Measurements from ENCODE around the gene PKD1L1. TPM values are rescaled to one million over a fixed set of nuclear protein-coding genes. Genes with fewer than 3 reads are reported as not detected.
"Not testable (repeated sequence)": the region's sequence is repeated elsewhere in the genome, so short reads cannot be mapped to it uniquely, and the experiment has no call there.

The PKD1L1 gene
- total RNA-seq, 1 experiment from 2014 or later: 0.17 TPM

GRCh38 chr7:47937711-47938573 is 10.3 kb downstream of the PKD1L1 start:
- DNase-seq (ENCODE audit: low read depth): no peak

GRCh38 chr7:47937065-47937687 is 11.1 kb downstream of the PKD1L1 start:
- no peak for DNase-seq (ENCODE audit: low read depth)

- DNase-seq (ENCODE audit: low read depth): no peak
These were observed 11.9 kb downstream of the PKD1L1 start for GRCh38 chr7:47936323-47936722.

GRCh38 chr7:47935336-47935735 is 12.9 kb downstream of the PKD1L1 start:
- DNase-seq (ENCODE audit: low read depth): no peak

GRCh38 chr7:47934831-47935230 is 13.4 kb downstream of the PKD1L1 start:
- no peak for DNase-seq (ENCODE audit: low read depth)

- no peak for DNase-seq (ENCODE audit: low read depth)
These were observed 15.1 kb downstream of the PKD1L1 start for GRCh38 chr7:47933215-47933614.

- no peak for DNase-seq (ENCODE audit: low read depth)
These were observed 15.7 kb downstream of the PKD1L1 start for GRCh38 chr7:47932466-47933037.

GRCh38 chr7:47932016-47932415 is 16.2 kb downstream of the PKD1L1 start:
- DNase-seq (ENCODE audit: low read depth): peak; percentile 65

- no peak for DNase-seq (ENCODE audit: low read depth)
These were observed 17.0 kb downstream of the PKD1L1 start for GRCh38 chr7:47931005-47932004.

GRCh38 chr7:47924266-47924665 is 24.0 kb downstream of the PKD1L1 start:
- no peak for DNase-seq (ENCODE audit: low read depth)

- DNase-seq (ENCODE audit: low read depth): not testable (repeated sequence)
These were observed 25.0 kb downstream of the PKD1L1 start for GRCh38 chr7:47923081-47923875.

GRCh38 chr7:47916514-47916913 is 31.8 kb downstream of the PKD1L1 start:
- peak; percentile 55 for DNase-seq (ENCODE audit: low read depth)

- DNase-seq (ENCODE audit: low read depth): no peak
These were observed 32.7 kb downstream of the PKD1L1 start for GRCh38 chr7:47915616-47915976.

- DNase-seq (ENCODE audit: low read depth): peak; percentile 67
These were observed 33.3 kb downstream of the PKD1L1 start for GRCh38 chr7:47914717-47915615.

- DNase-seq (ENCODE audit: low read depth): no peak
These were observed 35.9 kb downstream of the PKD1L1 start for GRCh38 chr7:47912332-47912731.

- no peak for DNase-seq (ENCODE audit: low read depth)
These were observed 39.5 kb downstream of the PKD1L1 start for GRCh38 chr7:47908720-47909119.

- no peak for DNase-seq (ENCODE audit: low read depth)
These were observed 40.2 kb downstream of the PKD1L1 start for GRCh38 chr7:47907981-47908616.

GRCh38 chr7:47906883-47907282 is 41.4 kb downstream of the PKD1L1 start:
- DNase-seq (ENCODE audit: low read depth): no peak
